Calu3 (cell line): Measurements from ENCODE around the gene NANOGP8. TPM values are rescaled to one million over a fixed set of nuclear protein-coding genes. Genes with fewer than 3 reads are reported as not detected.

Source experiments
- BruUV-seq: library from RNA; stranded (reverse); fragments of 400-500 nt; replicated peaks from 2 replicates; lab custom pipeline; 2021; lab: Mats Ljungman, UMichigan
- CTCF ChIA-PET: fragments of 300-600 bp; sonication (Branson Sonifier 250); formaldehyde crosslinking; loops from one replicate; lab custom pipeline; 2022; ENCODE audit warnings: antibody characterized with exemption; lab: Charles Lee
- DNase-seq: peaks from one replicate; pipeline ENCODE4 v3.0.0; 2022
- H3K27ac Mint-ChIP-seq: one replicate; pipeline ENCODE4 v1.8.0; 2022; ENCODE audit warnings: mixed read lengths; ENCODE audit not compliant: unreplicated experiment
- H3K27me3 Mint-ChIP-seq: one replicate; pipeline ENCODE4 v1.8.0; 2022; ENCODE audit warnings: mixed read lengths; ENCODE audit not compliant: unreplicated experiment
- H3K36me3 Mint-ChIP-seq: one replicate; pipeline ENCODE4 v1.8.0; 2022; ENCODE audit warnings: mild to moderate bottlenecking, moderate library complexity, mixed read lengths; ENCODE audit not compliant: insufficient read depth, unreplicated experiment
- H3K4me1 Mint-ChIP-seq: one replicate; pipeline ENCODE4 v1.8.0; 2022; ENCODE audit warnings: mild to moderate bottlenecking, low read depth, mixed read lengths; ENCODE audit not compliant: unreplicated experiment
- H3K4me3 Mint-ChIP-seq: one replicate; pipeline ENCODE4 v1.8.0; 2022; ENCODE audit warnings: mild to moderate bottlenecking, low read depth, moderate library complexity, mixed read lengths; ENCODE audit not compliant: unreplicated experiment
- H3K9me3 Mint-ChIP-seq: one replicate; pipeline ENCODE4 v1.8.0; 2022; ENCODE audit warnings: low read depth, mixed read lengths; ENCODE audit not compliant: unreplicated experiment
- CTCF ChIP-seq: fragments of 200-600 bp; IDR thresholded peaks from one replicate; pipeline ENCODE4 v1.8.0; 2022; ENCODE audit warnings: antibody characterized with exemption; ENCODE audit not compliant: unreplicated experiment
- intact Hi-C: fragments of 100-400 bp; cut with micrococcal nuclease; formaldehyde crosslinking; loops from one replicate; pipeline ENCODE4 v1.10.0; 2022; ENCODE audit not compliant: unreplicated experiment
- total RNA-seq: library from RNA; stranded (reverse); gene quantifications from 2 replicates; pipeline ENCODE4 v1.2.3, GENCODE V29; 2022

NANOGP8 gene
- total RNA-seq, 1 experiment from 2014 or later: not detected

GRCh38 chr15:35043373-35044095 is 41.6 kb downstream of the NANOGP8 start:
- DNase-seq: no peak
- BruUV-seq: no TSS peak
- H3K9me3 Mint-ChIP-seq: no peaks in the 10 kb centered on the region
- intact Hi-C loops: no loop called here
- H3K36me3 Mint-ChIP-seq: no peaks in the 10 kb centered on the region
- peak overlapping the region; percentile 52 for H3K27ac Mint-ChIP-seq
- H3K27me3 Mint-ChIP-seq: no peaks in the 10 kb centered on the region
- no peak overlapping the region for H3K4me3 Mint-ChIP-seq
- CTCF ChIA-PET: no interaction called here
- TF ChIP-seq CTCF: no peak
- no peaks in the 10 kb centered on the region for H3K4me1 Mint-ChIP-seq

GRCh38 chr15:35040339-35041255 is 44.5 kb downstream of the NANOGP8 start:
- Mint-ChIP-seq H3K9me3 (no peaks in the 10 kb centered on the region), H3K36me3 (no peaks in the 10 kb centered on the region), H3K27me3 (no peaks in the 10 kb centered on the region), H3K27ac (no peak overlapping the region), H3K4me1 (no peaks in the 10 kb centered on the region), H3K4me3 (no peak overlapping the region)
- TF ChIP-seq CTCF: no peak
- BruUV-seq: no TSS peak
- no peak for DNase-seq
- CTCF ChIA-PET: no interaction called here
- intact Hi-C loops: no loop called here

- intact Hi-C loops: no loop called here
- H3K9me3 Mint-ChIP-seq: no peaks in the 10 kb centered on the region
- no peaks in the 10 kb centered on the region for H3K4me1 Mint-ChIP-seq
- H3K27ac Mint-ChIP-seq: no peak overlapping the region
- DNase-seq: no peak
- no peak for TF ChIP-seq CTCF
- H3K27me3 Mint-ChIP-seq: no peaks in the 10 kb centered on the region
- CTCF ChIA-PET: no interaction called here
- no peaks in the 10 kb centered on the region for H3K36me3 Mint-ChIP-seq
- H3K4me3 Mint-ChIP-seq: no peak overlapping the region
- BruUV-seq: no TSS peak
These were observed 46.3 kb downstream of the NANOGP8 start for GRCh38 chr15:35038626-35039451.

Other genes with a start within 250 kb of the NANOGP8 start
- 14.7 and 15.8 TPM in 2 replicates for gene AQR, start 115.6 kb downstream of the NANOGP8 start, total RNA-seq
- 12.8 and 14.0 TPM in 2 replicates for gene ZNF770, start 97.0 kb downstream of the NANOGP8 start, total RNA-seq